SU-DHL-6 (cell line): ENCODE results near the gene METRN.

Experiments
- CTCF ChIP-seq: fragments of 200-600 bp; sonication (generic); IDR thresholded peaks from one replicate; pipeline ENCODE4 v1.5.1; 2017; ENCODE audit warnings: antibody characterized with exemption, mild to moderate bottlenecking, low read length, moderate library complexity; ENCODE audit not compliant: insufficient read depth, poor library complexity, severe bottlenecking
- EZH2phosphoT487 ChIP-seq: fragments of 200-600 bp; sonication (generic), shearing (Covaris generic); conservative IDR thresholded peaks from 2 replicates; pipeline ENCODE4 v1.6.1; 2018; ENCODE audit warnings: mild to moderate bottlenecking, antibody characterized with exemption, low read length, moderate library complexity, mixed read lengths

GRCh38 chr16:704047-704446, 10.9 kb upstream of the METRN start:
- TF ChIP-seq CTCF, result no peak
- TF ChIP-seq EZH2phosphoT487, result no peak
